OCI-LY7 (cell line): ENCODE data around the gene COL8A2.

Experiments used
- CTCF ChIP-seq: fragments of 200-600 bp; sonication (generic); conservative IDR thresholded peaks from 2 replicates; pipeline ENCODE4 v1.5.1; 2014; ENCODE audit warnings: mild to moderate bottlenecking, antibody characterized with exemption, low read length, moderate library complexity, mixed read lengths
- EZH2phosphoT487 ChIP-seq: fragments of 200-600 bp; sonication (generic); IDR thresholded peaks from 2 replicates; pipeline ENCODE4 v1.6.1; 2018; ENCODE audit warnings: low read depth, borderline replicate concordance, mild to moderate bottlenecking, mixed run types, antibody characterized with exemption, low read length, moderate library complexity, mixed read lengths

- TF ChIP-seq CTCF (no peak), EZH2phosphoT487 (no peak)
Measured at GRCh38 chr1:36144413-36144812, 19.4 kb upstream of the COL8A2 start.
